Heart left ventricle (tissue), 16 donors: ENCODE results near the gene TRAPPC12. TPM values are rescaled to one million over a fixed set of nuclear protein-coding genes. Genes with fewer than 3 reads are reported as not detected.

Experiments
- ATAC-seq, 4 donors: fragments of 200-7000 bp; cut with Tn5 transposase; one replicate each; pipeline ENCODE4 v1.9.1; 2020 to 2022; ENCODE audit warnings: moderate library complexity in 4 of 4, mild to moderate bottlenecking in 3 of 4, moderate number of reproducible peaks in 1 of 4
- DNase-seq, 5 donors: peaks; one replicate each; pipeline ENCODE4 v3.0.0-alpha.2; 2020
- H3K27ac ChIP-seq, 12 donors: fragments of 200-600 bp; sonication (generic) in 4 of 12; one replicate each; pipeline versions ENCODE4 v1.5.0 to v1.8.0; 2016 to 2022; ENCODE audit warnings: mild to moderate bottlenecking in 2 of 12
- H3K27me3 ChIP-seq, 9 donors: fragments of 200-600 bp; sonication (generic) in 2 of 9; one replicate each; pipeline versions ENCODE4 v1.5.1 to v1.8.0; 2016 to 2022; ENCODE audit warnings: mild to moderate bottlenecking in 3 of 9
- H3K36me3 ChIP-seq, 9 donors: fragments of 200-600 bp; sonication (generic) in 2 of 9; one replicate each; pipeline versions ENCODE4 v1.5.0 to v1.8.0; 2018 to 2022; ENCODE audit warnings: mild to moderate bottlenecking in 2 of 9
- H3K4me1 ChIP-seq, 12 donors: fragments of 200-600 bp; sonication (generic) in 4 of 12; one replicate each; pipeline versions ENCODE4 v1.5.0 to v1.8.0; 2016 to 2022; ENCODE audit warnings: mild to moderate bottlenecking in 3 of 12
- H3K4me3 ChIP-seq, 12 donors: fragments of 200-600 bp; sonication (generic) in 4 of 12; one replicate each; pipeline versions ENCODE4 v1.5.0 to v1.8.0; 2017 to 2022; ENCODE audit warnings: mild to moderate bottlenecking in 9 of 12, moderate library complexity in 4 of 12
- H3K9me3 ChIP-seq, 12 donors: fragments of 200-600 bp; sonication (generic) in 4 of 12; one replicate each; pipeline versions ENCODE4 v1.5.0 to v1.8.0; 2016 to 2022; ENCODE audit warnings: mild to moderate bottlenecking in 1 of 12
- POLR2A ChIP-seq, 2 donors: fragments of 450-650 bp; IDR thresholded peaks; one replicate each; pipeline ENCODE4 v1.6.1; 2017; ENCODE audit warnings: antibody characterized with exemption in 2 of 2, mild to moderate bottlenecking in 2 of 2, moderate library complexity in 2 of 2
- WGBS, 4 donors: extraction: QIAGEN DNeasy Blood & Tissue Kit in 2 of 4; methylation state at CpG; one replicate each; pipeline versions ENCODE4 v1.1.5 to v1.1.7; 2013 to 2018; 5-methylcytosine and 5-hydroxymethylcytosine counted together
- intact Hi-C, 10 donors: fragments of 100-400 bp; cut with DNase I; formaldehyde crosslinking; loops; one replicate each; pipeline versions ENCODE4 v1.11.1 to v1.14.2; 2022
- polyA plus RNA-seq, 2 donors: library from polyadenylated mRNA; stranded (reverse); fragments of 200-250 nt; gene quantifications; one replicate each; pipeline ENCODE4 v1.2.3, GENCODE V29; 2013
- total RNA-seq, 9 donors: library from RNA; depleted of rRNA in 2 of 9; stranded (reverse); fragments of >200 nt in 2 of 9; fragmentation: NEBNext Ultra II Directional in 3 of 9; extraction: Animal tissue kit (Norgen Biotek cat#: 25700) in 3 of 9; gene quantifications; one replicate each; pipeline versions ENCODE4 v1.1.0 to v1.2.4, GENCODE V29; 2016 to 2023
- TF ChIP-seq, protein P1 (sequence below), 12 donors: fragments of 200-600 bp; sonication (generic) in 4 of 12; IDR thresholded peaks; one replicate each; pipeline versions ENCODE4 v1.5.0 to v1.8.0; 2018 to 2022; ENCODE audit warnings: antibody characterized with exemption in 12 of 12, mild to moderate bottlenecking in 5 of 12
- donor health status: ischemic (EF 13 %, LVEDD 7.1; RV severe dilation, severe dysfunction).
- donor health status: healthy with polysubstance abuse.
- donor health status: DM: no; HTN: yes; CAD: no.
- donor health status: DM: no; HTN: no; CAD: no.
- donor health status: ischemic (EF 25% LVEDD 6.9; RV normal size, moderate dysfunction).
- donor health status: ischemic (EF 25% LVEDD 5.7; RV mildly dilated, moderate dysfunction).
- donor health status: healthy.
- donor health status: DM: yes; HTN: yes; CAD: no.
- donor health status: ischemic (EF 35%, LVEDD 5.7; RV mildly dilated, moderate dysfunction).
- donor health status: nonischemic (EF 11% LVEDD 7.7; RV severe dilation, severe dysfunction).
- donor health status: DM: yes; HTN: yes; CAD: no.
- donor health status: PGD.
- donor health status: ischemic (EF 29% LVEDD 5.4; RV normal size, mild dysfunction).
- donor health status: nonischemic (EF 23%, LVEDD 6.1; RV moderate dilation, normal function).

Gene TRAPPC12
- total and polyA plus RNA-seq, 11 donors: 70.3 to 142 (median 88.2) TPM

GRCh38 chr2:3377279-3377611 lies 2.2 kb upstream of the TRAPPC12 start:
- DNase-seq (no peak), ATAC-seq (peak in 2 of 4 donors; percentile 3 to 19)
- H3K36me3 ChIP-seq: peaks cover 0 to 13% (median 3%) of the 10 kb centered on the region in 9 donors
- no peaks in the 10 kb centered on the region for H3K27me3 ChIP-seq
- H3K9me3 ChIP-seq: no peaks in the 10 kb centered on the region
- peak overlapping the region in 10 of 12 donors; percentile 83 to 96 (median 92) for H3K27ac ChIP-seq
- TF ChIP-seq POLR2A (IDR thresholded peaks at IDR 0.05): no peak
- TF ChIP-seq, protein P1, sequence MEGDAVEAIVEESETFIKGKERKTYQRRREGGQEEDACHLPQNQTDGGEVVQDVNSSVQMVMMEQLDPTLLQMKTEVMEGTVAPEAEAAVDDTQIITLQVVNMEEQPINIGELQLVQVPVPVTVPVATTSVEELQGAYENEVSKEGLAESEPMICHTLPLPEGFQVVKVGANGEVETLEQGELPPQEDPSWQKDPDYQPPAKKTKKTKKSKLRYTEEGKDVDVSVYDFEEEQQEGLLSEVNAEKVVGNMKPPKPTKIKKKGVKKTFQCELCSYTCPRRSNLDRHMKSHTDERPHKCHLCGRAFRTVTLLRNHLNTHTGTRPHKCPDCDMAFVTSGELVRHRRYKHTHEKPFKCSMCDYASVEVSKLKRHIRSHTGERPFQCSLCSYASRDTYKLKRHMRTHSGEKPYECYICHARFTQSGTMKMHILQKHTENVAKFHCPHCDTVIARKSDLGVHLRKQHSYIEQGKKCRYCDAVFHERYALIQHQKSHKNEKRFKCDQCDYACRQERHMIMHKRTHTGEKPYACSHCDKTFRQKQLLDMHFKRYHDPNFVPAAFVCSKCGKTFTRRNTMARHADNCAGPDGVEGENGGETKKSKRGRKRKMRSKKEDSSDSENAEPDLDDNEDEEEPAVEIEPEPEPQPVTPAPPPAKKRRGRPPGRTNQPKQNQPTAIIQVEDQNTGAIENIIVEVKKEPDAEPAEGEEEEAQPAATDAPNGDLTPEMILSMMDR (IDR thresholded peaks at IDR 0.05): no peak
- 0 to 2% (median 1%) methylated on average over 8 of the region's 8 CpGs for WGBS, 4 donors
- intact Hi-C loops: loop anchor here in 5 of 10 donors (5.0 to 10.0 kb wide), 5 partner anchors 85 to 180 kb away; partner anchors contain the start of genes RNASEH1 (in 3 of the 5) and ADI1 (in 2 of the 5)
- H3K4me3 ChIP-seq: peak overlapping the region; percentile 52 to 98 (median 80)
- H3K4me1 ChIP-seq: peaks cover 0 to 41% (median 32%) of the 10 kb centered on the region in 12 donors

DNA sequence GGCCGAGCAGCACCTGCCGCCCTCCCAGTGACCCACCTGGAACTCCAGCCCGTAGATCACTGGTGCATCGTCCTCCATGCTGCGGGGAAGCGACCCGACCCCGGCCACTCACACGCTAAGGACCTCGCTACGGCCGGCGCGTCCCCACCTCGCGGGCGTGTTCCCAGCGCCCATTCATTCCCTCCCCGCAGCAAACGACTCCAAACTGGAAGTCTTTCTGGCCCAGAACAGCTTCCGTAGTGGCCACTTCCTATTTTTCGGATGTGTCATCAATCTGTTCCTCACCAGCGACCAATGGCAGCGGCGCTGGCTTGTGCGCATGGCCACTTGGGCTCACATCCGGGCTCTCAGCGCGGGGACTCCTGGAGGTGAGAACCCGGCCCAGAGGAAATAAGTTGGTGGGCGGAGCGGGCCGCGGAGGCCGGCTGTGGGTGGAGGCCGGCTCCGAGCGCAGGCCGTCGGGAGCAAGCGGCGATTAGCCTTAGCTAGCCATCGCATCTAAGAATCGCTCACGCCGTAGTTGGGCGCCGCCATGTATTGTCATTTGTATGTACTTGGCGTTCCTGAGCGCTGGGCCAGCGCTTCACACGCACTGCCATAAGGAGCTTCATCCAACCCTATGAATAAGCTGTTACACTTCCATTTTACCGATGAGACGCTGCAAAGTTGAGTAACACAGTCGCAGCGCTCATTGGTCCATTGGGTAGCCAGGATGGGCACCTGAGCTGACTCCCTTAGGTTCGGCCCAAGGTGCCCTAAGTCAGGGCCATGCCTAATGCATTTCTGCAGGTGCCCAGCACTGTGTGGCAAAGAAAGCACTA lies 1.7 kb upstream of the TRAPPC12 start, which contains the start of gene EIPR1:
TSS of gene EIPR1 (minus strand) at position 207 of the 821 bp plus-strand sequence. CDS start at position 78, 129 bp downstream.
- H3K27me3 ChIP-seq: no peaks in the 10 kb centered on the region
- H3K27ac ChIP-seq: peak within 1 kb of the TSS; percentile 77 to 97 (median 92)
- ATAC-seq (peak; percentile 95 to 97 (median 96)), DNase-seq (peak; percentile 98 to 99 (median 99))
- H3K4me3 ChIP-seq: peak within 1 kb of the TSS; percentile 52 to 98 (median 80)
- H3K36me3 ChIP-seq: peaks cover 0 to 19% (median 9%) of the 10 kb centered on the region in 9 donors
- H3K4me1 ChIP-seq: peaks cover 0 to 41% (median 32%) of the 10 kb centered on the region in 12 donors
- 1 to 3% (median 2%) methylated on average over 22 to 57 of the region's 57 CpGs for WGBS, 4 donors
- H3K9me3 ChIP-seq: no peaks in the 10 kb centered on the region
- intact Hi-C loops: loop anchor here in 5 of 10 donors (2.0 to 10.0 kb wide), 6 partner anchors 83 to 179 kb away; partner anchors contain the start of genes RNASEH1 (in 3 of the 5) and ADI1 (in 2 of the 5)
- peak; percentile 25 to 89 for TF ChIP-seq POLR2A (IDR thresholded peaks at IDR 0.05)
- TF ChIP-seq, protein P1 (IDR thresholded peaks at IDR 0.05): peak in 4 of 12 donors; percentile 21 to 28 (median 26)

- Histone ChIP-seq H3K4me3 (peak overlapping the region; percentile 51 to 92 (median 82)), H3K27ac (peak overlapping the region; percentile 42 to 95 (median 90)), H3K4me1 (peaks cover 0 to 41% (median 32%) of the 10 kb centered on the region in 12 donors), H3K9me3 (no peaks in the 10 kb centered on the region), H3K36me3 (peaks cover 0 to 28% (median 12%) of the 10 kb centered on the region in 9 donors), H3K27me3 (no peaks in the 10 kb centered on the region)
- TF ChIP-seq, protein P1 (IDR thresholded peaks at IDR 0.05): no peak
- TF ChIP-seq POLR2A (IDR thresholded peaks at IDR 0.05): no peak
- ATAC-seq (no peak), DNase-seq (no peak)
- intact Hi-C loops: loop anchor here in 5 of 10 donors (2.0 to 10.0 kb wide), 6 partner anchors 82 to 178 kb away; partner anchors contain the start of genes RNASEH1 (in 3 of the 5) and ADI1 (in 2 of the 5)
- WGBS, 4 donors: 6 to 13% (median 7%) methylated on average over 7 to 8 of the region's 8 CpGs
Measured at GRCh38 chr2:3379339-3379646, 201 bp upstream of the TRAPPC12 start.

DNA sequence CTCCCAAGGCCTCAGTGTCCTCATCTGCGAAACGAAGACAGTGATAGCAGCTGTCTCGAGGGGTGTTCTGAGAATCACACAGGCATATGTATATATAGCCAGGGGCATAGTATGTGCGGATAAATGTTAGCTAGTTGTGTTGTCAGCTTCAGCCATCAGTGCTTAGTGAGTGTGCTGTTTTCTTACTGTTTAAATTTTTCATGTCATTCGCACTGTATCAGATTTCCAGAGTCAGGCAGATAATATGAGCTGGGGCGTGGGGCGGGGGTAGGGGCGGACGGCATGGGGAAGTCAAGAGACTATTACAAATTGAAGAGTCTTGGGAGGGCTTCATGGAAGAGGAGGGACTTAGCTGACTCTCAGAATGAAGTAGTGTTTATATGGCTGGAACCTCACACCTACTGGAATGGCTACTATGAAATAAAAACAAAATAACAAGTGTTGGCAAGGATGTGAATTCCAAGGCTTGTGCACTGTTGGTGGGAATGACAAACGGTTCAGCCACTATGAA lies 7.0 kb downstream of the TRAPPC12 start:
- TF ChIP-seq POLR2A (IDR thresholded peaks at IDR 0.05): no peak
- TF ChIP-seq, protein P1 (IDR thresholded peaks at IDR 0.05): no peak
- 85 to 90% (median 86%) methylated on average over 10 of the region's 10 CpGs for WGBS, 4 donors
- Histone ChIP-seq H3K9me3 (no peaks in the 10 kb centered on the region), H3K27me3 (no peaks in the 10 kb centered on the region), H3K4me1 (peaks cover 0 to 4% (median 0%) of the 10 kb centered on the region in 12 donors), H3K27ac (no peak overlapping the region), H3K4me3 (no peak overlapping the region), H3K36me3 (peaks cover 4 to 88% (median 53%) of the 10 kb centered on the region in 9 donors)
- ATAC-seq (no peak), DNase-seq (no peak)
- intact Hi-C loops: loop anchor here in 1 of 10 donors (10.0 kb wide), 1 partner anchor 168 kb away; the partner anchor contains the start of gene RNASEH1
